Right kidney (tissue), 1 donor: ENCODE data around the gene FMO5.
"Not testable (repeated sequence)": the region's sequence is repeated elsewhere in the genome, so short reads cannot be mapped to it uniquely, and the experiment has no call there.

Experiments
- DNase-seq: peaks from one replicate; pipeline ENCODE4 v3.0.0-alpha.2; 2016

Gene FMO5

GRCh38 chr1:147240131-147240721 lies 15.1 kb upstream of the FMO5 start:
- DNase-seq, result not testable (repeated sequence)

- no peak for DNase-seq
Measured at GRCh38 chr1:147238925-147239820, 14.0 kb upstream of the FMO5 start.

DNA sequence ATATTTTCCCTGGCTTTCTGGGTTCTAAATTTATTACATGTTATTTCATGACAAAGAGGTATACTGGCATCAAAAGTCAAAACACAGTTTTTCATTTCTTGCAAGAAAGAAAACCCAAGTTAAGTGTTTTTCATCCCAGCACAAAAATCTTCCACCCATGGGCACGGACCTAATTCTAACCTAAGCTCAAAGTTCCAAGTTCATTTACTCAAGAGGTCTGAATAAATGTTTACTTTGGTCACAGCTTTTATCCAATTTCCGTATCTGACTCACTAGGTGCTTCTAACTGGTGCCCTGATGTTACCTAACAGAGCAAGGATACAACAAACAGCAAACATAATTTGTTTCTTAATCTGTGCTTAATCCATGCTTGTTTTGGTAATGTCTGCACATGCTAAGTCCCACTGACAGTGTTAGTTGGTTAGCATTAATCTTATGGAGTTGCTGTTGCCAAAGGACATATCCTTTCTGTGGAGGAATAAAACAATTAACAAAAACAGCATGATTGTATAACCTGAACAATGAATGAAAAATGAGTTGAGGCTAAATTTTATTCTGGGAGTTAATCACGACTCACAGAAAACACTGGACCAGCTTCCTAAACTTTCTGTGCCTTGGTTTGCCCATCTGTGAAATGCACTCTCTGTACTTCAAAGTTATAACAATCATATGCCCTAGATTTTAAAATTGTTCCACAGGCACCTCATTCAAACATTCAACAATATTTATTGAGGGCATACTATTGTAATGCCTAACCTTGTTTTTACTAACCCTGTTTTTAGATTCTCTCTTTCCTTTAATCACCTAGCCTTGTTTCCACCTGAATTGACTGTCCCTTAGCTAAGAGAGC lies 13.1 kb upstream of the FMO5 start:
- DNase-seq, result no peak

DNA sequence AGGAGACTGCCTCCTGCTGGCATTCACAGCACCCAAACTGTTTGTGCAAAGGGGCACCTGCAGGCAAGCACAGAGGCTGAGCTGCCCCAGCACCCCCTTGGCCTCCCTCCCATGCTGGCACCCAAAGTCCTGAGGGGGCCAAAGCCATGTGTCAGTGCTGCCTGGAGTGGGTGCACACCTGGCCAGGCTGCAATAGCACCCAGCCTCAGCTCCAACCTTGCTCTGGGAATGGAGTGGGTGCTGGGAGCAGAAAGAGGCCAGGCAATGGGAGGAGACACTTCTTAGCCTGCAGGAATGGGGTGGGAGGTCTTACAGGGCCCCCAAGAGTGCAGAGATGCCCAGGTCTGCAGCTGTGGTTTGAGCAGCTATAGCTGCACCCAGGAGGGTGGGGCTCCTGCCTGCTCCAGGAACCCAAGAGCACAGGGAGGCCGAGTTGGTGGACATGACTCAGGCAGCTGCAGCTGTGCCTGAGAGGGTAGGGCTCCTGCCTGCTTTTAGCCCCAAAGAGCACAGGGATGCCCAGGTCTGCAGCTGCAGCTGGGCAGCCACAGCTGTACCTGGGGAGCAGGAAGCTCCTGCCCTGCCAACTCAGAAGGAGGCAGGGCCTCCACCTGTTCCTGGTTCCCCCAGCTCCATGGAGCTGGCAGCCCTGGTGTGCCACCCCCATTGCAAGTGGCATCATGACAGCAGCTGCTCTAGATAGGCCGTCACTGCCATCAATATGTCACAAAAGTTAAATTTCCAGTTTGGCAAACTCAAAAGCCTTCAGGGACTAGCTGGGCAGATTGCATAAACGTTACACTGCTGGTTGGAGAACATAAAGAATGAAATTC lies 12.0 kb upstream of the FMO5 start:
- DNase-seq, result no peak

- DNase-seq, result no peak
Measured at GRCh38 chr1:147236448-147236847, 11.3 kb upstream of the FMO5 start.

DNA sequence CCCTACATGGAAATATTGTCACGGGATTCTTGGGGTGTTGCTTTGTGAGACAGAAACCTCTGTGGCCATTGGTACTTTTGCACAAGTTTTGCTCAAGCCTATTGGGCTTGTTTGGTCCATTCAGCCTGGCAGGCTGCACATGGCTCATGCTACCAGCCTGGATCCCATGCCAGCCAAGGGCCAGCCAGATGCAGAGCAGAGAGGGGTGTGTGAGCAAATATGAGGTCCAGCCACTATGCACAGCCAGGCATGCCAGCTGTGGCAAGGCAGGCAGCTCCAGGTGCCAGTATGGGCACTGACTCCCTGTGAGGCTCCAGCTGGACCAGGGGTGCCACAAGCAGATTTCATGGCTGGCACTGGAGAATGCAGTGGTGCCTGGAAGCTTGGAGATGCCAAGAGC lies 10.7 kb upstream of the FMO5 start:
- no peak for DNase-seq

DNA sequence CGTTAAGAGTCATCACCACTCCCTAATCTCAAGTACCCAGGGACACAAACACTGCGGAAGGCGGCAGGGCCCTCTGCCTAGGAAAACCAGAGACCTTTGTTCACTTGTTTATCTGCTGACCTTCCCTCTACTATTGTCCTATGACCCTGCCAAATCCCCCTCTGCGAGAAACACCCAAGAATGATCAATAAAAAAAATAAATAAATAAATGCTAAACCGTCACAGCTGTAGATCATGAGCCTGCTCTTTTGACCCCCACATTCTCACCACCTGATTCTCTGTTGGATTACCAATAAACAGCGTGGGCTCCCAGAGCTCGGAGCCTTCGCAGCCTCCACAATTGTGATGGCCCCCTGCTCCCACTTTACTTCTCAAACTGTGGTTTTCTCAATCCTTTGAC lies 8.8 kb upstream of the FMO5 start:
- DNase-seq, result not testable (repeated sequence)

DNA sequence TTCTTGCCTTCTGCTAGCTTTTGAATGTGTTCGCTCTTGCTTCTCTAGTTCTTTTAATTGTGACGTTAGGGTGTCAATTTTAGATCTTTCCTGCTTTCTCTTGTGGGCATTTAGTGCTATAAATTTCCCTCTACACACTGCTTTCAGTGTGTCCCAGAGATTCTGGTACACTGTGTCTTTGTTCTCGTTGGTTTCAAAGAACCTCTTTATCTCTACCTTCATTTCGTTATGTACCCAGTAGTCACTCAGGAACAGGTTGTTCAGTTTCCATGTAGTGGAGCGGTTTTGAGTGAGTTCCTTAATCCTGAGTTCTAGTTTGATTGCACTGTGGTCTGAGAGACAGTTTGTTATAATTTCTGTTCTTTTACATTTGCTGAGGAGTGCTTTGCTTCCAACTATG lies 5.9 kb upstream of the FMO5 start:
- DNase-seq, result not testable (repeated sequence)

DNA sequence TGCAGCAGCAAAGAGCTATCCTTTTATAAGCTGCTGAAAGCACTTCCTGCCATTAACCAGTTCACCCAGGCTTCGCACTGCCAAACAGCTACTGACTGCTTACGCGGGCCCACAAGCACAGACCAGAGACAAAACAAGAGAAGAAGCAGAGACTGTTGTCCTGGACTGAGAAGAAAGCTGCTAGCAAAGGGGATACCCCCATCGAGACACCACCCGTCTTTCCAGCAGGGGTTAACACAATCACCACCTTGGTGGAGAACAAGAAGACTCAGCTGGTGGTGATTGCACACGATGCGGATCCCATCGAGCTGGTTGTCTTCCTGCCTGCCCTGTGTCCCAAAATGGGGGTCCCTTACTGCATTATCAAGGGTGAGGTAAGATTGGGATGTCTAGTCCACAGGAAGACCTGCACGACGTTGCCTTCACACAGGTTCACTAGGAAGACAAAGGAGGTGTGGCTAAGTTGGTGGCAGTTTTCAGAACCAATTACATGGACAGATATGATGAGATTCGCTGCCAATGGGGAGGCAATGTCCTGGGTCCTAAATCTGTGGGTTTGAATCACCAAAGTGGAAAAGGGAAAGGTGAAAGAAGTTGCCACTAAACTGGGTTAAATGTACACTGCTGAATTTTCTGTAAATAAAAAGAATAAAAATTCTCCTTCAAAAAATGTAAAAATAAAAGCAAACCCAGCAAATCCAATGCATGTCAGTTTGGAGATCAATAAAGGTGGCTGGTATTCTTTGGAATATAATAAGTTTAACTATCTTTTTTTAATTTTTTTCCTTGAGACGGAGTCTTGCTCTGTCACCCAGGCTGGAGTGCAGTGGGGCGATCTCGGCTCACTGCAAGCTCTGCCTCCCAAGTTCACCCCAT lies 1.2 kb downstream of the FMO5 start:
- no peak for DNase-seq

- DNase-seq, result no peak
Measured at GRCh38 chr1:147218606-147219005, 6.5 kb downstream of the FMO5 start.

GRCh38 chr1:147217141-147217540 lies 8.0 kb downstream of the FMO5 start:
- no peak for DNase-seq

GRCh38 chr1:147216124-147216523 lies 9.0 kb downstream of the FMO5 start:
- no peak for DNase-seq

- DNase-seq, result no peak
Measured at GRCh38 chr1:147215540-147215916, 9.6 kb downstream of the FMO5 start.

DNA sequence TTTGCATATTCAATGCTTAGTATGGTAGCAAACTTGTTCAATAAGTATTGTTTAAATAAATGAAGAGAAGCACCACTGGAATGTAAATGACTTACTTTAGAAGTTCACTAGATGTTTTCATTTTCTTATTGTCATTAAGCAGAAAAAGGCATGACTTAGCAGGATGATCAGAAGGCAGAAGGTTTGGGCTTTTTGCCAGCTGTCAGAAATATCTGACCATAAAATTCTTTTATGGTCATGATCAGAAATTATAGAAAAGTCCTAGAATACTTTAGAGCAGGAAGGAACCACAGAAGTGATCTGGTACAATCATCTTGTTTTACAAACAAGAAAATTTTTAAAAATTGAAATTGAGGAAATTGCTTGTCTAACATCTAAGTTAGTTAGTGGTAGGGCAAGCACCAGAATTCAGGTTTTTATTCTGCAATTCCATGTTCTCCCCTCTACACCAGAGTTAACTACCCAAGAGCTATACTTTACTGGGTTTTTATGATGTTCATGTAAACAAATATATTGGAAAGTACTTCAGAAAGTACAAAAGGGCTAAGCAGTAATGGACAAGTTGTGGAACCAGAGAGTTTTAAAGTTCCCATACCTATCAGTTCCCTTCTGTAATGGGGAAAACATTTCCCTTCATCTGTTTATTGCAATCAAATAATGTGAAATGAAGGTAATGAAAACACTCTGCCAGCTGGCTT lies 10.1 kb downstream of the FMO5 start:
- no peak for DNase-seq

GRCh38 chr1:147214325-147214724 lies 10.8 kb downstream of the FMO5 start:
- no peak for DNase-seq

- no peak for DNase-seq
Measured at GRCh38 chr1:147213271-147213670, 11.9 kb downstream of the FMO5 start.

GRCh38 chr1:147211577-147211976 lies 13.6 kb downstream of the FMO5 start:
- DNase-seq, result no peak

DNA sequence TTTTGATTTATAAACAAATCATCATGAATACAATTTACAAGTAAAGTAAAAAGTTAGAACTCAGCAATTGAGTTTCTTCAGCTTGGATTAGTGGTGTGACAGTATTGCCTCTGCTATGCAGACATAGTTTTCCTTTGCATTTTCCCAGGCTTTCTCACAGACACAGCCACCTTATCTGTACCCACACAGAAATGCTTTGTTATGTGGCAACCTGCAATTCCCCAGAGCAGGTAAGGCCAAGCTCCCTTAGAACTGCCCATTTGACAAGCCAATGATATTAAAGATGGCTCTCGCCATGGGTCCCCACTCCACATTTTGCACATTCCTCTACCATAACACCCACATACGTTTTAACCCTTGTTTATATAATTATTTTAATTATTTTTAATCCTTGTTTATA lies 14.2 kb downstream of the FMO5 start:
- no peak for DNase-seq

DNA sequence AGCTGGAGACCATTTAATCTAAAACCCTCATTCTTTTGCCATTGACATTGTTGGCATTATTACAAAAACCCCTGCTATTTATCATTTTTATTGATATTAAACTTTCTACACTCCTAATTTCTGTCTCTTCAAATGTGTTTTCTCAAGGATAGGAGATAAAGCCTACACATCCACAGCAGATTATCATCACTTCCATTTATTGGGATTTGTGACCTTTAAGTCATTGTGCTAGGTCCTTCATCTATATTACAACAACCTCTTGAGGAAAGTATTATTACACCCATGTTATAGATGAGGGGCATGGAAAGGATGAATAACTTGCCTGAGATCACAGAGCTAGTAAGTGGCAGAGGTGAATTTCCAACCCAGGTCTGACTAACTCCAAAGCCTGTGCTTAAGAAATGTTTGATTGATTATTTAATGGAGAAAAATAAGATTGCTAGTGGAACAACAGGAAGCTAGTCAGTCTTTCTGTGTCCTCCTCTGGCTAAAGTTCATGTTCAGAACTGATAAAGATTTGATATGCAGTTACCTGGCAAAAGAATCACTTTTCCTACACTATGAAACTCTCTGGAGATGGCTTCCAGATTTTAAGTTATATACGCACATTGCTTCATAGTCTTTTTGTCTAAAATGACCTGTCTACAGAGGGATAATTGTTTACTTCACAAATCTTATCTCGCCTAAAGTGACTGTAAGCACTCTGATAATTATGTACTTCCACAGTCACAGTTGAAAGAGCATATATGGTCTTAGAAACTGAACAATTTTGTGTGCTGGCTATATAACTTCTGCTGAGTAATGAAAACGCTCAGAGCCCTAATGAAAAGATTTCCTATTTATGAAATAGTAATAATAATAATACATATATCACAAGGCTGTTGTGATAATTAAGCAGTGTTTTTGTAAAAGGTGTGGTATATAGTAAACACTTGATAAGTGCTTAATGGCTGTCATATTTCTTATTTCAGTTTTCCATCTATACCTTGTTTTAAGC lies 15.0 kb downstream of the FMO5 start:
- DNase-seq, result no peak
